ENCODE data around the gene PRAMEF12.
"Not testable (repeated sequence)": the region's sequence is repeated elsewhere in the genome, so short reads cannot be mapped to it uniquely, and the experiment has no call there.

PRAMEF12 gene

GRCh38 chr1:12775443-12775842 is 1.9 kb downstream of the PRAMEF12 start:
- Histone ChIP-seq H3K4me3 (ENCODE audit: low read length) (no peak overlapping the region), H2AFZ (ENCODE audit: low read depth, low read length) (no peak overlapping the region), H3K9me3 (ENCODE audit: low read length) (no peaks in the 10 kb centered on the region), H3K36me3 (ENCODE audit: insufficient read depth, low read length) (no peaks in the 10 kb centered on the region), H3K4me1 (ENCODE audit: insufficient read depth, low read length) (no peaks in the 10 kb centered on the region), H3K27me3 (ENCODE audit: insufficient read depth, low read length) (peaks cover 16% of the 10 kb centered on the region)

GRCh38 chr1:12776801-12777557 is 3.4 kb downstream of the PRAMEF12 start:
- Histone ChIP-seq H3K27me3 (ENCODE audit: insufficient read depth, low read length) (peaks cover 12% of the 10 kb centered on the region), H3K9me3 (ENCODE audit: low read length) (no peaks in the 10 kb centered on the region), H2AFZ (ENCODE audit: low read depth, low read length) (no peak overlapping the region), H3K4me3 (ENCODE audit: low read length) (no peak overlapping the region), H3K36me3 (ENCODE audit: insufficient read depth, low read length) (no peaks in the 10 kb centered on the region), H3K4me1 (ENCODE audit: insufficient read depth, low read length) (no peaks in the 10 kb centered on the region)

- Histone ChIP-seq H2AFZ (ENCODE audit: low read depth, low read length) (no peak overlapping the region), H3K4me1 (ENCODE audit: insufficient read depth, low read length) (no peaks in the 10 kb centered on the region), H3K27me3 (ENCODE audit: insufficient read depth, low read length) (peaks cover 12% of the 10 kb centered on the region), H3K36me3 (ENCODE audit: insufficient read depth, low read length) (no peaks in the 10 kb centered on the region), H3K9me3 (ENCODE audit: low read length) (no peaks in the 10 kb centered on the region), H3K4me3 (ENCODE audit: low read length) (no peak overlapping the region)
These were observed 4.5 kb downstream of the PRAMEF12 start for GRCh38 chr1:12778061-12778460.

GRCh38 chr1:12778907-12779306 is 5.4 kb downstream of the PRAMEF12 start:
- H3K9me3 ChIP-seq (ENCODE audit: low read length), result no peaks in the 10 kb centered on the region
- H3K36me3 ChIP-seq (ENCODE audit: insufficient read depth, low read length), result no peaks in the 10 kb centered on the region
- no peak overlapping the region for H2AFZ ChIP-seq (ENCODE audit: low read depth, low read length)

GRCh38 chr1:12781488-12781887 is 8.0 kb downstream of the PRAMEF12 start:
- H2AFZ ChIP-seq (ENCODE audit: low read depth, low read length); H3K9me3 ChIP-seq (ENCODE audit: low read length); H3K4me1 ChIP-seq (ENCODE audit: insufficient read depth, low read length); H3K36me3 ChIP-seq (ENCODE audit: insufficient read depth, low read length); H3K4me3 ChIP-seq (ENCODE audit: low read length): not testable (repeated sequence)
- peaks cover 12% of the 10 kb centered on the region for H3K27me3 ChIP-seq (ENCODE audit: insufficient read depth, low read length)

More at GRCh38 chr1:12778907-12779306, 5.4 kb downstream of the PRAMEF12 start:
- no peak overlapping the region for H3K4me3 ChIP-seq (ENCODE audit: low read length)
- peaks cover 12% of the 10 kb centered on the region for H3K27me3 ChIP-seq (ENCODE audit: insufficient read depth, low read length)
- H3K4me1 ChIP-seq (ENCODE audit: insufficient read depth, low read length), result no peaks in the 10 kb centered on the region

- H3K4me3 ChIP-seq (ENCODE audit: low read length); H3K4me1 ChIP-seq (ENCODE audit: insufficient read depth, low read length); H3K27me3 ChIP-seq (ENCODE audit: insufficient read depth, low read length); H2AFZ ChIP-seq (ENCODE audit: low read depth, low read length); H3K36me3 ChIP-seq (ENCODE audit: insufficient read depth, low read length); H3K9me3 ChIP-seq (ENCODE audit: low read length): not testable (repeated sequence)
These were observed 10.2 kb downstream of the PRAMEF12 start for GRCh38 chr1:12783783-12784182.

- not testable (repeated sequence) for H3K36me3 ChIP-seq (ENCODE audit: insufficient read depth, low read length); H2AFZ ChIP-seq (ENCODE audit: low read depth, low read length); H3K27me3 ChIP-seq (ENCODE audit: insufficient read depth, low read length); H3K4me1 ChIP-seq (ENCODE audit: insufficient read depth, low read length); H3K4me3 ChIP-seq (ENCODE audit: low read length); H3K9me3 ChIP-seq (ENCODE audit: low read length)
These were observed 11.2 kb downstream of the PRAMEF12 start for GRCh38 chr1:12784729-12785128.

GRCh38 chr1:12791097-12791496 is 17.6 kb downstream of the PRAMEF12 start, which contains the start of gene PRAMEF1:
PRAMEF1 (plus strand) TSS chr1:12791397; CDS start chr1:12793228, 1,831 bp downstream.
- not testable (repeated sequence) for H2AFZ ChIP-seq (ENCODE audit: low read depth, low read length); H3K4me1 ChIP-seq (ENCODE audit: insufficient read depth, low read length); H3K4me3 ChIP-seq (ENCODE audit: low read length); H3K36me3 ChIP-seq (ENCODE audit: insufficient read depth, low read length); H3K9me3 ChIP-seq (ENCODE audit: low read length); H3K27me3 ChIP-seq (ENCODE audit: insufficient read depth, low read length)

GRCh38 chr1:12798911-12799310 is 25.4 kb downstream of the PRAMEF12 start:
- no peaks in the 10 kb centered on the region for H3K4me1 ChIP-seq (ENCODE audit: insufficient read depth, low read length)
- H3K27me3 ChIP-seq (ENCODE audit: insufficient read depth, low read length), result peaks cover 2% of the 10 kb centered on the region
- no peaks in the 10 kb centered on the region for H3K9me3 ChIP-seq (ENCODE audit: low read length)
- H3K4me3 ChIP-seq (ENCODE audit: low read length), result no peak overlapping the region
- H2AFZ ChIP-seq (ENCODE audit: low read depth, low read length), result no peak overlapping the region
- H3K36me3 ChIP-seq (ENCODE audit: insufficient read depth, low read length), result no peaks in the 10 kb centered on the region

GRCh38 chr1:12799730-12800129 is 26.2 kb downstream of the PRAMEF12 start:
- Histone ChIP-seq H3K4me3 (ENCODE audit: low read length) (no peak overlapping the region), H2AFZ (ENCODE audit: low read depth, low read length) (no peak overlapping the region), H3K4me1 (ENCODE audit: insufficient read depth, low read length) (no peaks in the 10 kb centered on the region), H3K9me3 (ENCODE audit: low read length) (no peaks in the 10 kb centered on the region), H3K27me3 (ENCODE audit: insufficient read depth, low read length) (peaks cover 2% of the 10 kb centered on the region), H3K36me3 (ENCODE audit: insufficient read depth, low read length) (no peaks in the 10 kb centered on the region)

GRCh38 chr1:12809933-12810332 is 36.4 kb downstream of the PRAMEF12 start:
- Histone ChIP-seq H3K36me3 (ENCODE audit: insufficient read depth, low read length) (no peaks in the 10 kb centered on the region), H3K9me3 (ENCODE audit: low read length) (no peaks in the 10 kb centered on the region), H3K27me3 (ENCODE audit: insufficient read depth, low read length) (no peaks in the 10 kb centered on the region), H3K4me1 (ENCODE audit: insufficient read depth, low read length) (no peaks in the 10 kb centered on the region), H2AFZ (ENCODE audit: low read depth, low read length) (no peak overlapping the region), H3K4me3 (ENCODE audit: low read length) (no peak overlapping the region)

- H3K9me3 ChIP-seq (ENCODE audit: low read length), result no peaks in the 10 kb centered on the region
- H3K36me3 ChIP-seq (ENCODE audit: insufficient read depth, low read length), result no peaks in the 10 kb centered on the region
- no peaks in the 10 kb centered on the region for H3K27me3 ChIP-seq (ENCODE audit: insufficient read depth, low read length)
- no peak overlapping the region for H2AFZ ChIP-seq (ENCODE audit: low read depth, low read length)
- no peaks in the 10 kb centered on the region for H3K4me1 ChIP-seq (ENCODE audit: insufficient read depth, low read length)
- H3K4me3 ChIP-seq (ENCODE audit: low read length), result no peak overlapping the region
These were observed 37.3 kb downstream of the PRAMEF12 start for GRCh38 chr1:12810691-12811408.

GRCh38 chr1:12811409-12811784 is 37.9 kb downstream of the PRAMEF12 start:
- no peaks in the 10 kb centered on the region for H3K9me3 ChIP-seq (ENCODE audit: low read length)
- H3K4me1 ChIP-seq (ENCODE audit: insufficient read depth, low read length), result no peaks in the 10 kb centered on the region
- no peak overlapping the region for H3K4me3 ChIP-seq (ENCODE audit: low read length)
- no peak overlapping the region for H2AFZ ChIP-seq (ENCODE audit: low read depth, low read length)
- H3K36me3 ChIP-seq (ENCODE audit: insufficient read depth, low read length), result no peaks in the 10 kb centered on the region
- H3K27me3 ChIP-seq (ENCODE audit: insufficient read depth, low read length), result no peaks in the 10 kb centered on the region
